ENCODE results near the gene HAND1.

The HAND1 gene

DNA sequence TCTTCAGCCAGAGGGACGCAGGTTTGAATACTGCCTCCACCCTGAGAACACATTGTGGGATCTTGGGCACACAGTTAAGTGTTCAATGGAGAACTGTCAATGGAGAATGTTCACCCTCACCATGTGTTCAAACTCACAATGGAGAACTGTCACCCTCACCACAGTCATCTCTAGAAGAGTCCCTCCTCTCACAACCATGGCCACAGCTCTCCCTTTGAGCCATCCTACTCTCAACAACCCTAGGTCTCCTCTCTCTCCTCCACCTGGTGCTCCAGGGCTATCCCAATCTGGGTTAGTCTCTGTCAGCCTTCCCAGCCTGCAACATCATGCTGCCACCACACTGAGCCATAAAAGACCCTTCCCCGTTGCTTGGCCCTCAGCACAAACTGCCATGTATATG is 36.3 kb upstream of the HAND1 start:
- TF ChIP-seq CTCF (IDR thresholded peaks at IDR 0.05): no peak

GRCh38 chr5:154513669-154514084 is 35.6 kb upstream of the HAND1 start:
- no peak for TF ChIP-seq CTCF (IDR thresholded peaks at IDR 0.05)

- TF ChIP-seq CTCF (IDR thresholded peaks at IDR 0.05): no peak
Observed at GRCh38 chr5:154511984-154512383, 34.0 kb upstream of the HAND1 start.

GRCh38 chr5:154509784-154510555 is 31.9 kb upstream of the HAND1 start:
- TF ChIP-seq CTCF (IDR thresholded peaks at IDR 0.05): no peak

DNA sequence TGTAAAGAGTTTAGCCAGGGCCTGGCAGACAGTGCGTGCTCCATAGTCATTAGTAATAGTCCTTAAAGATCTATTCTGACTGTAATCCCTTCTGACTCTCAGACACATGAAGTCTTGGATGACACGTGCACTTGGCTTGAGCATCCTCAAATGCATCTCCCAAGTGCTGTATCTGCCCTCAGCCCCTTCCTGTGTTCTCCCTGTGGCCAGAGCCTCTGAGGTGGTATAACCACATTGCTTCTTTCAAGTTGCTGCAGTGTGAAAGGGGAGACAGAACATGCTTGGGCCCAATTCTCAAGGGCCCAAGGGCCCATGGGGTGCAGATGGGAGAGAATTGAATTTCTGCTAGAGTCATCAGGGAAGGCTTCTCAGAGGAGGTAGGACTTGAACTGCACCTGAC is 30.1 kb upstream of the HAND1 start:
- no peak for TF ChIP-seq CTCF (IDR thresholded peaks at IDR 0.05)

DNA sequence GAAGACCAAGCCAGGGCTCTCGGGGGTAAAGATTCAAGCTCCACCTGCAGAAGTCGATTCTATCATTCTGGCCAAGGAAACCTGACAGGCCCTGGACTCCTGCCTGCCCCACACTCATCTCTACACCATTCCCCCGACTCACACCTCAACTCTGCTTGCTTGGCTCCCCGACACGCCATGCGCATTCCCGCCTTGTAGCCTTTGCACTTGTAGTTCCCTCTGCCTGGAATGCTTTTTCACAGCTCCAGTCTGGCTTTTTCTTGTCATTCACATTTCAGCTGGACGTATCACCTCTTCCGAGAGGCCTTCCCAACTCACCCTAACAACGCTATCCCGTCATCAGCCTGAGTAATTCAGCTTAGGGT is 28.7 kb upstream of the HAND1 start:
- TF ChIP-seq CTCF (IDR thresholded peaks at IDR 0.05): no peak

DNA sequence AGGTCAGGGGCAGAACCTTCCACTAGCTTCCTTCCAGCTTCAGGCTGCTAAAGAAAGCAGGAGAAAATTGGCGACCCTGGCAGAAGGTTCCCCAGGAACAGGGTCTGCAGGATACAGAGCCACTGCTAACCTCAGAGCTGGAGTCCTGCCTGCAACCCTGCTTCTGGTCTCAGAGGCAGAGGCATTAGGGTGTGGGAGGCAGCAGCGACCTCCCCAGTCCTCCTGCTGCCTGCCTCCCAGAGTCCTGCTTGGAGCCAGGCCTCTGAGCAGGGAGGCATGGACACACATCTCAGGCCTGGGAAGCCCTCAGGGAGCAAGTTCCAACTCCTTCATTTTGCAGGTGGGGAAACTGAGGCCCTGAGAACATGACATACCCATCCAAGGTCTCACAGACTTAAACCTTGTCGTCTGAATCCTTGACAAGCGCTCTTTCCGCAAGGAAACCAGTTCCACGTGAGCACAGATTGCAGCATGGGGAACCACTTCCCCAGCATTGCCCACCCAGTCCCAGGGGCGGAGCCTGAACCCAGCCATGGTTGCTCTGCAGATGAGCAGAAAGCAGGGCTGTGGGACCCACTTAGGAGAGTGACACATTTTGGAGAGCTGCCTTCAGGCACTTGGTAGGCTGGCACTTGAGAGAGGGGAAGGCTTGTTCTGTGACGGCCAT is 28.2 kb upstream of the HAND1 start:
- no peak for TF ChIP-seq CTCF (IDR thresholded peaks at IDR 0.05)
